ENCODE data around the gene PGAP2. TPM values are rescaled to one million over a fixed set of nuclear protein-coding genes. Genes with fewer than 3 reads are reported as not detected.

PGAP2 gene
- total RNA-seq, 4 donors from 2014 or later, result 45.6 to 59.6 (median 51.9) TPM

DNA sequence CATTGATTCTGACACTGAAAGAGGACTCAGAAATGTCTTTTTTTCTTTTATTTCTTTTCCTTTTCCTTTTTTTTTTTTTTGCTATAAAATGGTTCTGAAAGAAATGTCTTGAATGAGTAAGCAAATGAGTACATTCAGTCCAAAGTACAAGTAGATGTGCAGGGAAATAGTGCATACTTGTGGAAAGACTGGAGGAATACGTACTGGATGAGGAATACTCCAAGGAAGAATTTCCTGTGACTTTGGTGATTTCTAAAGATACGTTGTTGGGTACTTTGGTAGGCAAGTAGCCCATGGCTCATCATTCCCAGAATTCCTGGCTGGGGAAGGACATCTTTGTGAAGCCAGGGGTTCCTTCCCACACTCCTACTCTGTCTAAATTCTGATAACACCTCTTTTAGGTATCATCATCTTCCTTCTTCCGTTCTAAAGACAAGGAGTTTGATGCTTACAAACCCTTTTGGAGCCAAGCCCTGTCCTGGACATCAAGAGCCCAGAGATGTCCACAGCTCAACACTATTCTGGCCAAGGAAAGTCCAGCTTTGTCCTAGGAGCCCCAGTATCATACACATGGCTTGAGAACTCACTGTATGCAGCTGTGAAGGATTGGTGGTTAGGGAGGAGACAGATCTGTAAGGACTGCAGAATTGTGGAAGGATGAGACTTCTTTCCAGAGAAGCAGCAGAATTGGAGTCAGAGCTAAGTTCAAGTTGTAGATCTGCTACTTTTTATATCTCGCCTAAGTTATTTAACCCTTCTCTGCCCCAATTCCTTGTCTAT is 6.2 kb upstream of the PGAP2 start:
- DNase-seq (ENCODE audit: low spot score in 2 of 2), result peak in 1 of 2 donors; percentile 8
- WGBS, 2 donors, result 72 to 82% methylated on average over 4 of the region's 4 CpGs
- no peak overlapping the region for H3K4me3 ChIP-seq (ENCODE audit: low read depth, poor library complexity, severe bottlenecking)
- intact Hi-C loops (cut with DNase I; ENCODE audit: low total_unique reads), result no loop called here
- TF ChIP-seq POLR2A (IDR thresholded peaks at IDR 0.05) (no peak), CTCF (IDR thresholded peaks at IDR 0.05) (no peak)

GRCh38 chr11:3803726-3804495 is 4.4 kb upstream of the PGAP2 start:
- DNase-seq (ENCODE audit: low spot score in 2 of 2), result peak in 1 of 2 donors; percentile 20
- intact Hi-C loops (cut with DNase I; ENCODE audit: low total_unique reads), result no loop called here
- no peak overlapping the region for H3K4me3 ChIP-seq (ENCODE audit: low read depth, poor library complexity, severe bottlenecking)
- WGBS, 2 donors, result 84 to 87% methylated on average over 11 of the region's 11 CpGs
- TF ChIP-seq POLR2A (IDR thresholded peaks at IDR 0.05) (no peak), CTCF (IDR thresholded peaks at IDR 0.05) (no peak)

GRCh38 chr11:3808861-3809623 is 682 bp downstream of the PGAP2 start:
- TF ChIP-seq POLR2A (IDR thresholded peaks at IDR 0.05) (no peak), CTCF (IDR thresholded peaks at IDR 0.05) (no peak)
- 26 to 33% methylated on average over 5 of the region's 5 CpGs for WGBS, 2 donors
- peak overlapping the region; percentile 55 for H3K4me3 ChIP-seq (ENCODE audit: low read depth, poor library complexity, severe bottlenecking)
- intact Hi-C loops (cut with DNase I; ENCODE audit: low total_unique reads), result no loop called here
- DNase-seq (ENCODE audit: low spot score in 2 of 2), result no peak

DNA sequence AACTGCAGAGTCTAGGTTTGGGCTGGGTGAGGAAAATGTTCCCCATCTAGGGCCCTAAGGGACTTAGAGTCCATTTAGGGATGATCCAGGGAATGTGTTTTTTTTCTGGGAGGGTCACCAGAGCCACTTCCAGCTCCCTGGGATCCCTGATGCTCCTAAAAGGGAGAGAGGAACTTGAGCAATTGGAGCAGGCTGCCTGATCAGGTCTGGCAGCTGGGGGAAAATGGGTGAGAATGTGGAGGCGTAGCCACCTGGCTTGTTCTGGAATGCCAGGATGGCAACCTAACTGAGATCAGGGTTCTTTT is 1.2 kb downstream of the PGAP2 start:
- no peak overlapping the region for H3K4me3 ChIP-seq (ENCODE audit: low read depth, poor library complexity, severe bottlenecking)
- DNase-seq (ENCODE audit: low spot score in 2 of 2), result no peak
- TF ChIP-seq POLR2A (IDR thresholded peaks at IDR 0.05) (no peak), CTCF (IDR thresholded peaks at IDR 0.05) (no peak)
- 47 to 75% methylated on average over 1 of the region's 1 CpG for WGBS, 2 donors
- intact Hi-C loops (cut with DNase I; ENCODE audit: low total_unique reads), result no loop called here

DNA sequence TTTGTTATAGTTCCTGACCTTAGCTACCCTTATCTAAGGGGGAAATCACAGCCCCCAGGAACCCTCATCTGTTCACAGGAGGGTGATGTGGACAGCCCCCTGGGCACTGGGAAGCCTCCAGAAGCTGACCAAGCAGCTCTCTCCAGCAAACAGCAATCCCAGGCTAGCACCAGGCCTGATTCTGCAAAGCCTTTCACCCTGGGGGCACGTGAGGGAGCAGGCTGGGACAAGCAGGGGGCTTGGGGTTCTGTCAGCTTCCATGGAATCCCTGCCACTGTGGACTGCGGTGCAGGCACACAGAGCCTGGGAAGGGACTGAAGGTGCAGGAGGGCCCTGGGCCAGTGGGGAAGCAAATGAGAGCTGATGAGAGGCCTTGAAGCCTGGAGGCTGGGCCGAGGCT is 2.1 kb downstream of the PGAP2 start:
- TF ChIP-seq POLR2A (IDR thresholded peaks at IDR 0.05), result no peak
- TF ChIP-seq CTCF (IDR thresholded peaks at IDR 0.05), result no peak
- no peak for DNase-seq (ENCODE audit: low spot score in 2 of 2)
- intact Hi-C loops (cut with DNase I; ENCODE audit: low total_unique reads), result no loop called here
- 61 to 63% methylated on average over 2 to 3 of the region's 3 CpGs for WGBS, 2 donors
- no peak overlapping the region for H3K4me3 ChIP-seq (ENCODE audit: low read depth, poor library complexity, severe bottlenecking)

Data from lower leg skin (tissue), 4 donors.